GM18868 (cell line): ENCODE measurements around the gene CRYGN.

ENCODE experiments used
- ATAC-seq: cut with Tn5 transposase; IDR thresholded peaks from one replicate; pipeline ENCODE4 v1.9.1; 2021; ENCODE audit warnings: mild to moderate bottlenecking, moderate library complexity; ENCODE audit not compliant: unreplicated experiment

The CRYGN gene

GRCh38 chr7:151381348-151382078 is 58.4 kb downstream of the CRYGN start:
- ATAC-seq: no peak

GRCh38 chr7:151381098-151381347 is 58.9 kb downstream of the CRYGN start:
- ATAC-seq: no peak

DNA sequence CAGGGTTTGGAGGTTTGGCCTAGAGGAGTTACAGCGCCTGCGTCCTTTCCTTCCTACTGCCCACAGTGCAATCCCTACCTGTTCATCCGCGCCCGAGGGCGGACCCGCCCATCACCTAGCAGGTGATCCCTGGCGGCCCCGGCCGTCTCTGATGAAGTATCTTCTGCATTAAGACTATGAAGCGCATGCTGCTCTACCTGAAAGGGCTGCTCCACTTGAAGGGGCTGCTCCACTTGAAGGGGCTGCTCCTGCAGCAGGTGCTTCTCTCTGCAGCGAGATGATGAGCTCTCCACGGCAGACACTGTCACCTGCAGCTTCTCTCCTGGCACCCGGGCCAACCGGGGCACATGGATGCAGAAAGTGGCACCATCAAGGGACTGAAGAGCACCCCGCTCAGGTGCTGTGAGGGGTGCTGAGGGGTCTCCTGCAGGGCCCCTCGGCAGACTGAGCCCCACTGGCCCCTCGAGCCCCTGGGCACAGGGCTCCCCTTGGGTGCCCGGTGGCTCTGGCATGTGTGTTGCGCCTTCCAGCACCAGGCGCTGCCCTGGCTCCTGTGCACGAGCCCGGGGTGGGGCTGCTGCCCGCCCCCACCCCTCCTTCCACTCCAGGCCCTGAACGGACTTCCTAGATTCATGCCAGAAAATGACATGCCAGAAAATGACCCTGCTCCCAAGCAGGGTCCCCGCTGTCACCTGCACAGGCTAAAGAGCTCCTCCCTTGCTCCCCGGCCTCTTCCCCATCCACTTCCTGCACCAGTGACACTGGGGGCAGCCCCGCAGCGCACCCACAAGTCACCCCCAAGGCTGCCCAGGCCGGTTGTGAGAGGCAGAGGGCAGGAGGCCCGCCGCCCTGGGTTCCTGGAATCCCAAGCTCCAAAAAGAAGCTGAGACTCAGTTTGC is 59.5 kb downstream of the CRYGN start:
- no peak for ATAC-seq

GRCh38 chr7:151379534-151380198 is 60.3 kb downstream of the CRYGN start:
- no peak for ATAC-seq

- no peak for ATAC-seq
Observed at GRCh38 chr7:151379193-151379520, 60.8 kb downstream of the CRYGN start.
